AG09319 (cell line): ENCODE data around the gene PDIK1L.

Experiments
- DNase-seq: peaks from one replicate; pipeline ENCODE4 v3.0.0-alpha.2; 2010; ENCODE audit warnings: low read depth; ENCODE audit errors: extremely low read depth
- TF ChIP-seq, protein P1 (sequence below): IDR thresholded peaks from 2 replicates; pipeline ENCODE4 v1.5.1; 2011; ENCODE audit warnings: low read depth, mild to moderate bottlenecking, inconsistent platforms, low read length, moderate library complexity

PDIK1L gene

DNA sequence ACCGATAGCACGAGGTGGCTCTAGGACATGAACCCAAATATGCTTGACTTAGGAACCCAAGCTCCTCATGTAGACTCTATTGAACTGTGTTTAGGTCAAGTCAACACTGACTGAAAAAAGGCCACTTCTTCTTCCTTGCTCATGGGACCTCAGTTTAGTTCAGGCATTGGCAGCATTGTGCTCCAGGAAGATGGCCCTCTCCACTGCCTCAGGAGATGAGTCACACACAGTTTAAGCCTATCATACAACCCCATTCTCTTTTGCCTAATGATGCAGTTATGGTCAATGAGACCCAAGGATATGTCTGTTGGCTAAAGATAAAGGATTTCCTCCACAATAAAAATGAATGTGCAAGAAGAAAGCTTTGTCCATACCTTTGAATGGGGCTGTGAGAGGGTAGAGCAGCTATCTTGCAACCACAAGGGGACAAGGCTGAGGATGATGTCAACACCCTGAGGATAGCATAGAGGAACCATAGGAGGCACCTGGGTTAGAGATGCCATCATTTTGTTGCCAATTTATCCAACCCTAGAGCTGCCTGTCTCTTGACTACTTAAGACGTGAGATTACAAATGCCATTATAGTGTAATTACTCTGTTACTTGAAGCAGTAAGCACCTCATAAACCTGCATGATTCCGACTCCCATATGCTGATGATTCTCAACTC is 41.2 kb upstream of the PDIK1L start:
- DNase-seq, result no peak
- TF ChIP-seq, protein P1, sequence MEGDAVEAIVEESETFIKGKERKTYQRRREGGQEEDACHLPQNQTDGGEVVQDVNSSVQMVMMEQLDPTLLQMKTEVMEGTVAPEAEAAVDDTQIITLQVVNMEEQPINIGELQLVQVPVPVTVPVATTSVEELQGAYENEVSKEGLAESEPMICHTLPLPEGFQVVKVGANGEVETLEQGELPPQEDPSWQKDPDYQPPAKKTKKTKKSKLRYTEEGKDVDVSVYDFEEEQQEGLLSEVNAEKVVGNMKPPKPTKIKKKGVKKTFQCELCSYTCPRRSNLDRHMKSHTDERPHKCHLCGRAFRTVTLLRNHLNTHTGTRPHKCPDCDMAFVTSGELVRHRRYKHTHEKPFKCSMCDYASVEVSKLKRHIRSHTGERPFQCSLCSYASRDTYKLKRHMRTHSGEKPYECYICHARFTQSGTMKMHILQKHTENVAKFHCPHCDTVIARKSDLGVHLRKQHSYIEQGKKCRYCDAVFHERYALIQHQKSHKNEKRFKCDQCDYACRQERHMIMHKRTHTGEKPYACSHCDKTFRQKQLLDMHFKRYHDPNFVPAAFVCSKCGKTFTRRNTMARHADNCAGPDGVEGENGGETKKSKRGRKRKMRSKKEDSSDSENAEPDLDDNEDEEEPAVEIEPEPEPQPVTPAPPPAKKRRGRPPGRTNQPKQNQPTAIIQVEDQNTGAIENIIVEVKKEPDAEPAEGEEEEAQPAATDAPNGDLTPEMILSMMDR, result no peak

DNA sequence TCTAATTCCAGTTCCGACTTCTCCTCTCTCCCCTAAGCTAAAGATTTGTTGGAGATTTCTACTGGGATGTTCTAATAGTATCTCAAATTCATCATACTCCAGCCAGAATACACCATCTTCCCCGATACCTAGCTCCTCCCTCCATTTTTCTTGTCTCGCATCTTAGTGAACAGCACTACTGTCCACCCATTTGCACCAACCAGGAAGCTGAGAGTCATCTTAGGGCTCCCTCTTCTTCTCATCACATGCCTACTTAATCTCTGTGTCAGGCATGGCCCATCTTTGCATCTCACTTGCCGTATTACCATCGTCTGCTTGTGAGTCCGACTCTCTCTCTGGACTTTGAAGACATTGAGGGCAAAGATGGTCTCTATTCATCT is 40.7 kb upstream of the PDIK1L start:
- TF ChIP-seq, protein P1, result no peak
- no peak for DNase-seq

DNA sequence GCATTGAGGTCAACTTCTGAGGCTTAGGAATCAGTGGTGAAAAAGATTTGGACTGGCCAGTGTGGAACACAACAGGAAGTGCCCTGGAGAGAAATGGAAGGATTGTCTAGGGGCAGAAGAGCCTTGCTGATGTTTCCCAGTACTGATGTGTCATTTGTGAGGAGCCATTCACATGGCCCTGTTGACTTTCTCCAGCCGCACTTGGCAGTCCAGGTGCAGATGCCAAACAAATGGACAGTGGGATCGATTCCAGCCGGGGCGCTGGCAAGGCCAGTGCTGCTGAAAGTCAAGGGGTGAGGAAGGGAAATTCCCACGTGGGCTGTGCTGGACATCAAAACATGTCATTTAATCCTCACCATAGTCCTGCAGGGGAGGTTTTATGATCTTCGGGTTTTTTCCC is 39.3 kb upstream of the PDIK1L start:
- no peak for DNase-seq
- TF ChIP-seq, protein P1, result no peak

DNA sequence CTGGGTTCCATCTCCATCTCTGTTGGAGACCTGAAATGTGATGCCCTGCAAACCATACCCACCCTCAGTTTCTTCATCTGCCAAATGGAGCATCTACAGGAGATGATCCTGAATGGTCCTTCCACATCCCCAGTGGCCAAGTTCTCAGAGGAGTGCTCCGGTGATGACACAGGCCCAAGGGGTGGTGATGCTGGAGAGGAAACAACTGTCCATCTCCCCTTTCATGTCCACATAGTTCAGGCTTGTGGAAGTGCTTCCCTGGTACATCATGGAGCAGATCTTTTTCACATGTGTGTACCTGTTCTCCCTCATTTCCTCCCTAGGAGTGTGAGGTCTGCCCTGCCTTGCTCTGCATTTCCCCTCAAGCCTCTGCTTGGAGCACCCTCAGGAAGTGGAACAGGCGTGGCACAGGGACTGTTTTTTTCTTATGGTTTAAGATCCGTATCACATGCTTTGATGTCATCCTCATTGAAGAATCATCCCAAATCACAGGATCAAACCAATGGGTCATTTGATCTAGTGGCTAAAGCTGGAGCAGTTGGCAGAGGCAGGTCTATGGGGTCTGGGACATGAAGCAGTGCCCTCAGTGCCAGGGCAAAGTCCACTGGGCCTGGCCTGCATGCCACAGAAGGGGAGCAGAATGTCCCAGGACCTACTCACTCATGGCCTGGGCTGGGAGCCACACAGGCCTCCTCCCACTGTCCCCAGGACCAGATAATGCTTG is 36.0 kb upstream of the PDIK1L start:
- DNase-seq, result no peak
- TF ChIP-seq, protein P1, result no peak

DNA sequence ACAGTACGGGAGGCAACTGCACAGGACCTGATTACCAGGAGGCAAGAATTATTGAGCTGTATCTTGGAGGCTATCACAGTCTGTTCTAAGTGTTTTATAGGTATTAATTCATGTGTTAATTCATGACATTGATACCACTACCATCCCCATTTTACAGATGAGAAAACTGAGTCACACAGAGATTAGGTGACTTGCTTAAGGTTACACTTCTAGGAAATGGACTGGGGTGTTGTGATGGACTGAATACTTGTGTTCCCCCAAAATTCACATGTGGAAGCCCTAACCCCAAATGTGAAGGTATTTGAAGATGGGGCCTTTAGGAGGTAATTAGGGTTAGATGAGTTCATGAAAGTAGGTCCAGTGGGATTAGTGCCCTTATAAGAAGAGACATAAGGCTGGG is 34.1 kb upstream of the PDIK1L start:
- TF ChIP-seq, protein P1, result no peak

DNA sequence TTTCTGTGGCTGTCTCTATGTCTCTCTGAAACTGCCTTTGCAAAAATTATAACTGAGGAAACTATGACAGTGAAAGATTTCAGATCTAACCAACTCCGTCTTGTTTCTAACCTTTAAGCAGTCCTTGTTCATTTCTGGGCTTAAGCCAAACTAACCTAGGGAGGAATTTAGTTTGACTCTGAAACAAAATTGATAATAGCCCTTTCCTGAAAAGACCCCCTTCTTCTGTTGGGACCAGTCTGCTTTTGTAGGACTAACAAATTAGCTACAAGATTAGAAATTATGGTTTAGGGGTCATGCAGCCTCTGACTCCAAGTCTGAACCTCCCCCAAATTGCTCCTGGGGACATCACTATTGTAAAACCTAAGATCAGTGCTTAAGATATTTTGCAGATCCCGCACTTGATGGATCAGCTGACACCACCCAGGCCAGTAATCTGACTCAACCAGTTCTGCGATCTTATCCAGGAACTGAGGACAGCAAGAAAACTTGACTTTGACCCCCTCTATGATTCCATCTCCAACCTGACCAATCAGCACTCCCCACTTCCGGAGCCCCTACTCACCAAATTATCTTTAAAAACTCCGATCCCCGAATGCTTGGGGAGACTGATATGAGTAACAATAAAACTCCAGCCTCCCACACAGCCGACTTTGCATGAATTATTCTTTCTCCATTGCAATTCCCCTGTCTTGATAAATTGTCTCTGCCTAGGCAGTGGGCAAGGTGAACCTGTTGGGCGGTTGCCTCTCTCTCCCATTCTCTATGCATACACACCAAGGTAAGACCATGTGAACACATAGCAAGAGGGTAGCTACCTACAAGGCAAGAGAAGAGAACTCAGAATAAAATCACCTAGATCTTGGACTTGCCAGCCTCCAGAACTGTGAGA is 33.1 kb upstream of the PDIK1L start:
- DNase-seq, result no peak
- TF ChIP-seq, protein P1, result no peak

More for the DNA sequence above, 34.1 kb upstream of the PDIK1L start:
- no peak for DNase-seq

DNA sequence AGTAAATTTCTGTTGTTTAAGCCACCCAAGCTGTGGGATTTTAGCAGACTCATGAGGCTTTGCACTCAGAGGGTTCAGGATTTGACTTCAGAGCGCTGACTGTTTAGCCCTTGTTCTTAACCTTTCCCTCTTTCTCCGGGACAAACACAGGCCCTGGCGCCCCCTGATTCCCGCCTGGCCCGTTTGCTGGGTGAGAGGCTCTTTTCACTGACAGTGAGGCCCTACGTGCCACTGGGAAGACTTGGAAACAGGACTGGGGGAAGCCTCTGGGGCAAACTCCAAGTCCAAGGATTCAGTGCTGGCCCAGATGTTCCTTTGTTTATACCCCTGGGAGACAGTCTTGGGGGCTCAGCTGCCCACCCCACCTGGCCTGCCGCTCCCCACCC is 32.5 kb upstream of the PDIK1L start:
- TF ChIP-seq, protein P1, result no peak
- no peak for DNase-seq
